ENCODE measurements around the gene DOCK3. TPM values are rescaled to one million over a fixed set of nuclear protein-coding genes. Genes with fewer than 3 reads are reported as not detected.

The DOCK3 gene
- total RNA-seq, 3 donors from 2014 or later (not counting 1 experiment from before 2014, with no cell fraction given): 1.4 to 2.4 (median 1.7) TPM

GRCh38 chr3:51216291-51216690 is 541.6 kb downstream of the DOCK3 start:
- H3K27me3 ChIP-seq (ENCODE audit: control insufficient read depth, insufficient read depth, low read length): no peaks in the 10 kb centered on the region
- H3K4me1 Mint-ChIP-seq: no peaks in the 10 kb centered on the region
- WGBS (ENCODE audit: insufficient coverage): 89% methylated on average over 2 of the region's 2 CpGs
- no peaks in the 10 kb centered on the region for H3K36me3 Mint-ChIP-seq
- no peaks in the 10 kb centered on the region for H3K36me3 ChIP-seq (ENCODE audit: control insufficient read depth, insufficient read depth, low read length)
- H3K4me1 ChIP-seq (ENCODE audit: control insufficient read depth, insufficient read depth, low read length): no peaks in the 10 kb centered on the region
- no peak for TF ChIP-seq CTCF (IDR thresholded peaks at IDR 0.05)
- H3K4me3 Mint-ChIP-seq: no peak overlapping the region
- H3K9me3 ChIP-seq (ENCODE audit: control insufficient read depth, insufficient read depth, low read length): no peaks in the 10 kb centered on the region
- H3K4me3 ChIP-seq (ENCODE audit: low read length): no peak overlapping the region
- intact Hi-C loops (cut with micrococcal nuclease): no loop called here
- no peaks in the 10 kb centered on the region for H3K9me3 Mint-ChIP-seq
- peaks cover 0 to 5% of the 10 kb centered on the region in 2 donors for H3K27me3 Mint-ChIP-seq (ENCODE audit: low read depth in 2 of 2)
- ATAC-seq: no peak
- DNase-seq: no peak
- no peak overlapping the region for H3K27ac ChIP-seq (ENCODE audit: low read length)
- no peak overlapping the region for H3K27ac Mint-ChIP-seq

- Histone ChIP-seq H3K27ac (ENCODE audit: low read length) (no peak overlapping the region), H3K36me3 (ENCODE audit: control insufficient read depth, insufficient read depth, low read length) (no peaks in the 10 kb centered on the region), H3K4me3 (ENCODE audit: low read length) (no peak overlapping the region), H3K27me3 (ENCODE audit: control insufficient read depth, insufficient read depth, low read length) (no peaks in the 10 kb centered on the region), H3K9me3 (ENCODE audit: control insufficient read depth, insufficient read depth, low read length) (no peaks in the 10 kb centered on the region), H3K4me1 (ENCODE audit: control insufficient read depth, insufficient read depth, low read length) (no peaks in the 10 kb centered on the region)
- Mint-ChIP-seq H3K4me3 (no peak overlapping the region), H3K27me3 (ENCODE audit: low read depth in 2 of 2) (peaks cover 0 to 7% of the 10 kb centered on the region in 2 donors), H3K27ac (no peak overlapping the region), H3K36me3 (no peaks in the 10 kb centered on the region), H3K4me1 (peaks cover 0 to 6% of the 10 kb centered on the region in 2 donors), H3K9me3 (no peaks in the 10 kb centered on the region)
- 86% methylated on average over 2 of the region's 2 CpGs for WGBS (ENCODE audit: insufficient coverage)
- intact Hi-C loops (cut with micrococcal nuclease): no loop called here
- ATAC-seq (no peak), DNase-seq (no peak)
- TF ChIP-seq CTCF (IDR thresholded peaks at IDR 0.05): no peak
These were observed 547.2 kb downstream of the DOCK3 start for GRCh38 chr3:51221959-51222358.

GRCh38 chr3:51224283-51224682 is 549.6 kb downstream of the DOCK3 start:
- intact Hi-C loops (cut with micrococcal nuclease): no loop called here
- H3K27me3 Mint-ChIP-seq (ENCODE audit: low read depth in 2 of 2): peaks cover 2 to 7% of the 10 kb centered on the region in 2 donors
- TF ChIP-seq CTCF (IDR thresholded peaks at IDR 0.05): no peak
- DNase-seq: no peak
- WGBS (ENCODE audit: insufficient coverage): 81% methylated on average over 1 of the region's 1 CpG
- no peaks in the 10 kb centered on the region for H3K36me3 Mint-ChIP-seq
- H3K4me1 Mint-ChIP-seq: peaks cover 0 to 6% of the 10 kb centered on the region in 2 donors
- H3K27ac Mint-ChIP-seq: no peak overlapping the region
- H3K4me3 Mint-ChIP-seq: no peak overlapping the region
- Histone ChIP-seq H3K4me1 (ENCODE audit: control insufficient read depth, insufficient read depth, low read length) (no peaks in the 10 kb centered on the region), H3K9me3 (ENCODE audit: control insufficient read depth, insufficient read depth, low read length) (no peaks in the 10 kb centered on the region), H3K27ac (ENCODE audit: low read length) (no peak overlapping the region), H3K4me3 (ENCODE audit: low read length) (no peak overlapping the region), H3K36me3 (ENCODE audit: control insufficient read depth, insufficient read depth, low read length) (no peaks in the 10 kb centered on the region), H3K27me3 (ENCODE audit: control insufficient read depth, insufficient read depth, low read length) (no peaks in the 10 kb centered on the region)
- no peak for ATAC-seq
- no peaks in the 10 kb centered on the region for H3K9me3 Mint-ChIP-seq

- Mint-ChIP-seq H3K4me1 (peaks cover 0 to 6% of the 10 kb centered on the region in 2 donors), H3K4me3 (no peak overlapping the region), H3K36me3 (no peaks in the 10 kb centered on the region), H3K27ac (no peak overlapping the region), H3K9me3 (no peaks in the 10 kb centered on the region), H3K27me3 (ENCODE audit: low read depth in 2 of 2) (peaks cover 2 to 7% of the 10 kb centered on the region in 2 donors)
- Histone ChIP-seq H3K36me3 (ENCODE audit: control insufficient read depth, insufficient read depth, low read length) (no peaks in the 10 kb centered on the region), H3K4me1 (ENCODE audit: control insufficient read depth, insufficient read depth, low read length) (no peaks in the 10 kb centered on the region), H3K27ac (ENCODE audit: low read length) (no peak overlapping the region), H3K4me3 (ENCODE audit: low read length) (no peak overlapping the region), H3K27me3 (ENCODE audit: control insufficient read depth, insufficient read depth, low read length) (no peaks in the 10 kb centered on the region), H3K9me3 (ENCODE audit: control insufficient read depth, insufficient read depth, low read length) (no peaks in the 10 kb centered on the region)
- WGBS (ENCODE audit: insufficient coverage): no CpG with 5 or more reads among the region's 1 CpG
- no peak for ATAC-seq
- TF ChIP-seq CTCF (IDR thresholded peaks at IDR 0.05): no peak
- intact Hi-C loops (cut with micrococcal nuclease): no loop called here
- DNase-seq: no peak
These were observed 550.1 kb downstream of the DOCK3 start for GRCh38 chr3:51224843-51225242.
